HG02623 (cell line): ENCODE measurements around the gene KRT14.
"Not testable (repeated sequence)": the region's sequence is repeated elsewhere in the genome, so short reads cannot be mapped to it uniquely, and the experiment has no call there.

Experiments
- ATAC-seq: cut with Tn5 transposase; IDR thresholded peaks from one replicate; pipeline ENCODE4 v1.9.1; 2021; ENCODE audit warnings: moderate library complexity; ENCODE audit not compliant: unreplicated experiment

KRT14 gene

DNA sequence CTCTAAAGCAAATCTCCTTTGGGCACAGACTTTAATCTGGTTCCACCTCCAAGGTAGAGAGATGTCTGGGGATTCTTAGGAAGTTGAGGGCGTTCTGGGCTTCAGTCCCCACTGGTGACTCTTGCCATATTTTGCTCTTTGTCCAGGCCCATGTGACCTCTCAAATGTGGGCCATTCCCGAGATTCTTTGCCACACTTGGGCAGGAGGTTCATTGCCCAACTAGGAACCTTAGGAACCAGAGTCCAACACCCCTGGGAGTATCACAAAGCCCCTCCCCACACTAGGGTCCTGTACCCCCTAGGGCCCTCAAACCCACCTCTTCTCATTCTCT is 6.5 kb downstream of the KRT14 start:
- ATAC-seq: no peak

DNA sequence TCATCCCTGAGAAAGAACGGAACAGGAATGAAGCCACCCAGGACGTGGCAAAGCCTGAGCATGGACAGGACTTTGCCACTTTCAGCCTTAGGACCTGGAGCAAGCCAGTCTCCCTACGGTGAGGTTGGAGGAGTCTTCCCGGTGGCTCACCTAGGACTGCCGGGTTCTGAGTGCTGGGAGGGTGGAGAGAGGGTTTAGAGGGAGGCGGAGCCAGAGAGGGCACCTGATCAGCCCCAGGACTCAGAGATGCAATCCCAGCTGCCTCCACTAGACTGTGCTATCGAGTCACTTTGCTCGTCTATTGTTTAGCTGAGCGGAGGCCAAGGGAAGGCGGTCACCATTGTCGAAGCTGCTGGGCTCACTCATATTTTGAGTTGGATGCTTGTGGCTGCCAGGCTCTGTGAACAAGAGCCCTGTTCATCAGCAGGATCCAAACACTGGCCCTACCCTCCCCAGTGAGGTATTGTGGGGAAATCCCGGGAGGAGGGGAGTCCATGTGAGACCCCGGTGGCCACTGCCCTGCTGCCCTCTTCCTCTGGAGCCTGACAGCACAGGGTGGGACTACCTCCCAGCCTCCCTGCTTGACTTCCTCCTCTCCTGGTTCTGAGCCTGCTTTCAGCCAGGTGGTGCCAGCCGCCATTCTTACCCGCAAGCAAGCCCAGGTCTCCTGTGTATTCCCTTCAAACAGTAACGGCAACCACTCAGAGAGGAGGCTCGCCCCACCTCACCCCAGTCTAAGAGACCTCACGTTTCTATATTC is 7.0 kb downstream of the KRT14 start:
- no peak for ATAC-seq

DNA sequence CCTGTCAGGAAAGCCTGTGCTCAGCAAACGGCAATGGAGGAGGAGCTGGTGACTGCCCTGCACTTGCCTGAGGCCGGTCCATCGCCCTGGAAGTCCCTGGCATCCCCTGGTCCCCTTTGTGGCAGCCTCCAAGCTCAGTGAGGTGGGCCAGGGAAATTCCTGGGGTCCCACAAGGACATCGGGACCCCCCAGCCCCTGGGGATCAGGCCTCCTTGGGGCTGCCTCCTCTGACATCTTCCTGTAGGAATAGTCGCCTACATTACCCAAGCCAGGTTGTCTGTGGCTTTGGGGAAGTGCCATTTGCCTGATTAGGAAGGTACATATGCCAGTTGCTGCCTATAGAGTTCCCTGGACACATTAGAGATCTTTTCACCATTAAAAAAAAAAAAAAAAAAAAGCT is 7.7 kb downstream of the KRT14 start:
- no peak for ATAC-seq

DNA sequence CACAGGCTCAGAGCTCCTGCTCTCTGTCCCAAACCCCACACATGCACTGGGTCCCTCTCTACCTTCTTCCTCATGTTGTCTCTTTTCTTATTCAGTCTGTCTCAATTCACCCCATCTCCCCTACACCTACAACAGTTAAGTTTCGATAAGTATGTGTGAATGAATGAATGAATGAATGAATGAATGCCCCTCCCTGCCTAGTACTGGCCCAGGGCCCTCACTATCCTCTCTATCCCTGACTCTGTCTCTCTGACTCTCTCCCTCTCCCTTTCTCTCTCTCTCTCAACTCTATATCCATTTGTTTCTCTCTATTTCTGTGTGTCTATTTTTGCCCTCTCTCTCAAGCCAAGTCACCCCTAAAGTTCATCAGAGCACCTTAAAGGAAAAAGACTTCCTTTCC is 8.2 kb downstream of the KRT14 start:
- ATAC-seq: no peak

DNA sequence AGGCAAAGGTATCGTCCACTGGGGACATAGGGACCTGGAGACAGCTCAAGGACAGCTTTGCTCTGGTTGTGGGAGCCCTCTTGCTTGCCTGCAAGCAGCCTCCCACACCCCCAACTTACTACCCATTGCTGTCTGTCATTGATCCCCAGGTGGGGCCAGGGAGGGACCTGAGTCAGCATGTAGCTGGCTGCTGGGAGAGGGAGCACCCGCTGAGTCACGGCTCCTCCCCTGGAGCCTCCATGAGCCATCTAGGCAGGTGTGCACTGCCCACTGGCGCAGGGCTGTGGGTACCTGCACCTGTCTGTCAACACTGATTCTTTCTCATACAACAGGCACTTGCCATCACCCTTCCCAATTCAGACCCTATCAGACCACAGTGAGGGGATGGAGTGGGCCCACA is 10.0 kb downstream of the KRT14 start:
- ATAC-seq: not testable (repeated sequence)

DNA sequence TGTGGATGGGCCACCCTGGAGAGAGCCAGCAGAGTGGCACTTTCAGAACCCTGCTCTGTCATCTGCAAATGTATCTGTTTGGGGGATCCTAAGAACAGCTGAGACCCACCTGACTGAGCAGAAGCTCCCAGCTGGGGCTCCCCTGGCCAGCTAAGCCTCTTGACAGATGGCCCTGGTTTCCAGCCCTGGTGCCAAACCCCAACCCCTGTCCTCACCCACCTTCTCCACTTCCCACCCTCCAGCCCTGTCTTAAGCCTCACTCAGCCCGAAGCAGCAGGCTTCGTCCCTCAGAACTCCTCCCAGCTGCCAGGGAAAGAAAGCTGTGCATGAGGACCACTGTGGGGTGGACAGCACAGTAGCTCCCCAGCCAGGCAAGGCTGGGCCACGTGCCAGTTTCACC is 11.4 kb downstream of the KRT14 start:
- ATAC-seq: no peak

DNA sequence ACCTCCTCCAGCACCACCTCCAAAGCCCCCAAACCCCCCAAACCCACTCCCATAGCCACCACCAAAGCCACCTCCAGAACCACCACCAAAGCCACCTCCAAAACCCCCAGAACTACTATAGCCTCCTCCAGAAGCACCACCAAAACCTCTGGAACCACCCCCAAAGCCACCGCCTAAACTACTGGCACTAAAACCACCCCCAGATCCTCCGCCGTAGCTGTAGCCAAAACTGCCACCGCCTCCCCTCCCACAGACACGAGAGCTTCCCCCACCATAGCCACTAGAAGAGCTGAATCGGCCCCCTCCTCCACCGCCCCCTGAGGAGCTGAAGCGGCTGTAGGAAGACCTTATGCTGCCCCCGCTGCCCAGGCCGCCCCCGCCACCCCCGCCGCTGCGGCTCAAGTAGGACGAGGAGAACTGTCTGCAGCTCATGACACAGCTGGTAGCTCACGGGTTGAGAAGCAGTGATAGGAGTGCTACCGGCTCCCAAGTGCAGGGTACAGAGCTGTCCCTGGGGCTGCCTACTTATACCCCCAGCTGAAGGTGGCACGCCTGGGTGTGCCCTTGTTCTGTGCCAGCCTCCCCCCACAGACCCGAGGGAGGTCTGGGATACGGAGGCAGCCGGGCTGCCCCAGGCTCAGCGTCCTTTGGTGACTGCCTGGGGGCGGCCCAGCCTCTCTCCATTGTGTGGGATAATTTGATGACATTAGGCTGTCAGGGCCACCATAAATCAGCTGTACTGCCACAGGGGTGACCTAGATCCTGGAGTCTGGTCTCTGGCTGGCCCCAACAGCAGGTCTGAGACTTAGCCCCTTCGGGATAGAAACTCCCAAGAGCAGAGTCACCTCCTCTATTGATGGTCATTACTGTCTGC is 14.9 kb downstream of the KRT14 start, which contains the start of gene KRT9:
Gene KRT9 (minus strand): TSS at position 499 of the 874 bp plus-strand sequence. CDS start 67 bp downstream, at position 432.
- no peak for ATAC-seq

DNA sequence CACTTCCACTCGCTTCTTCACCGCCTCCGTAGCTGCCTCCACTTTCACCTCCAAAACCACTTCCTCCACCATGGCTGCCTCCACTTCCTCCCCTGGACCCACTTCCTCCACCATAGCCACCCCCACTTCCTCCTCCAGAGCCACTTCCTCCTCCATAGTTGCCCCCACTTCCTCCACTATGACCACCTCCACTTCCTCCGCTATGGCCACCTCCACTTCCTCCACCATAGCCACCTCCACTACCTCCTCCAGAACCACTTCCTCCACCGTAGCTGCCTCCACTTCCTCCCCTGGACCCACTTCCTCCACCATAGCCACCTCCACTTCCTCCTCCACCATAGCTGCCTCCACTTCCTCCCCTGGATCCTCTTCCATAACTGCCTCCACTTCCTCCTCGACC is 19.4 kb downstream of the KRT14 start:
- no peak for ATAC-seq

DNA sequence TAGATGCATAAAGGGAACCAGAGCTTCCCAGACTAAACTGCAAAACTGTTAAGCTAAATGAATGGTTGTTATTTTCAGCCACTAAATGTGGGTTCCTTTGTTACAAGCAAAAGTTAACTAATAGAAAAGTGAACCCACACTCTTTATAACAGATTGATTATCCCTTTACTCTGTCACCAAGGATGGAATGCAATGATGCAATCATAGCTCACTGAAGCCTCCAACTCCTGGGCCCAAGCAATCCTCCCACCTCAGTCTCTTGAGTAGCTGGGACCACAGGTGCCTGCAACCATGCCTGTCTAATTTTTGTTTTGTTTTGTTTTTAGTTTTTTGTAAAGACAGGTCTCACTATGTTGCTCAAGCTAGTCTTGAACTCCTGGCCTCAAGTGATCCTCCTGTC is 21.4 kb downstream of the KRT14 start:
- ATAC-seq: no peak

DNA sequence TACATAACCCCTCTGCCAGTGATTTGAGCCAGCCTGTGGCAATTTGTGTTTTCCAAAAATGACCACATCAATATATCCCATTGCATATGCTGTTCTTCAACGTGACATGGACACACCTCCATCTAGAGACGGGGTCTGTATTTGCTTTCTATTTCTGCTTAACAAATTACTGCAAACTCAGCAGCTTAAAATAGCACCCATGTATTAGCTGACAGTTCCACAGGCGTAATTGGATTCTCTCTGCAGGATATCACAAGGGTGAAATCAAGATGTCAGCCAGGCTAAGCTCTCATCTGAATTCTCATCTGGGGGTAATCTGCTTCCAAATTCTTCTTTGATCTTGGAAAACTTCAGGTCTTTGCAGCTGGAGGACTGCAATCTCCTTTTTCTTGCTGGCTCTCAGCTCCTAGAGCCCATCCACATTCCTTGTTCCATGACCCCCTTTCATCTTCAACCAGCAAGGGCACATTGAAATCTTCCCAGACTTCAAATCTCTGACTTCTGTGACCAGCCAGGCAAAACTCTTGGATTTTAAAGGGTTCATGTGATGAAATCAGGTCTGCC is 23.0 kb downstream of the KRT14 start:
- no peak for ATAC-seq

DNA sequence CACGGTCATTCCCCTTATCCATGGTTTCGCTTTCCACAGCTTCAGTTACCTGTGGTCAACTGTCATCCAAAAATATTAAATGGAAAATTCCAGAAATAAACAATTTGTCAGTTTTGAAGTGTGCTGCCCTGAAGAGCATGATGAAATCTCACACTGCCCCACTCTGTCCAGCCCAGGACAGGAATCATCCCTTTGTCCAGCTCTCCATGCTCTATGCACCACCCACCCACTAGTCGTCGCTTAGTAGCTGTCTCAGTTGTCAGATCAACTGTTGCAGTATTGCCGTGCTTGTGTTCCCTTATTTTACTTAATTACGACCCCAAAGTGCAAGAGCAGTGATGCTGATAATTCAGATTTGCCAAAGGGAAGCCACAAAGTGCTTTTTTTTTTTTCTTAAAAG is 25.1 kb downstream of the KRT14 start:
- ATAC-seq: no peak

DNA sequence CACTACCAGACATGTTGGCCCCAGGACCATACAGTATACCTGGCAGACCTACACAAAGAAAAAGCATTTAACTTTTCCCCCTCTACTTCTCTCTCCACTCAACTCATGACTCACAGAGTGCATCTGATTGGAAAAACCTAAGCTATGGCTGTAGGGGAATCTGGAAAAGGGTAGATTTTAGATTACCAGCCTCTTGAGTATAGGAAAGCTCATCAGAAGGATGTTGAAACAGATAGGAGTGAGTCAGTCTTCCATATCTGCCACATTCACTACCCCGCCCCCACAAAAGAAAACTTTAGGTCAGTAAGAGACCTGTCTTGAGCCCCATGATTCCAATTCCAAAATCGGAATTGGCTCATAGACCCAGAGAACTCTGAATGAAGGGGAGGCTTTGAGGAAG is 27.1 kb downstream of the KRT14 start:
- no peak for ATAC-seq

DNA sequence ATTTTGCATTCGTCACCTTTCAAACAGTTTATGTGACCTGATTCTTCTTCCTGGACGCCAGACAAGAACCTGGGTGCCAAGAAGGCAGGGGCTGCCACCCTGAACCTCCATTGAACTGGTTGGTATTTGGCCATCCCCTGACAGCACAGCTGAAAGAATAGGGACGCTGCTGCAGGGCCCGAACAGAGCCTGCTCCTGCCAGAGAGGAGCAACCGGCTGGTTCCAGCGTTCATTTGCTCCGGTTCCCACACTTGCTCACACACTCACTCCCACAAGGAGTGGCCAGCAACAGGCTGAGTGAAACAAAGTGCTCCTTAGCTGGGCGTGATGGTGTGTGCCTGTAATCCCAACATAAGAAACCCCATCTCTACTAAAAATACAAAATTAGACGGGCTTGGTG is 29.8 kb downstream of the KRT14 start:
- no peak for ATAC-seq

DNA sequence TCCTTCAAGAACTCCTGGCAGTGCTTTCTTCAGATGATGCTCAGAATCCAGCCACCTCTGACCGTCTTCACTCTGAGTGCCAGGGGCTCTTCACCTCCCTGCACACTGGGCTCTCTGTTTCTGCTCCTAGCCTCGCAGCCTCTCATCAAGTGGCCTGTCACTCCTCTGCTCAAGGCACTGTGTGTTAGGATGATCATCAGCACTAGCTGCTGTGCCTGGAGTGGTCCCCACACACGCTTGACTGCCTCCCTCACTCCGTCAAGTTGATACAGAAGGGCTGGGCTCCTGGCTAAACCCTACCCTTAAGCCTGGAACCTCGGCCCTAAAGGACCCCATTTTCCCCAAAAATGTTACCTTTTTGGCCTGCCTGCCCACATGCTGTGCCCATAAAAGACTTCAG is 30.4 kb downstream of the KRT14 start:
- ATAC-seq: no peak

DNA sequence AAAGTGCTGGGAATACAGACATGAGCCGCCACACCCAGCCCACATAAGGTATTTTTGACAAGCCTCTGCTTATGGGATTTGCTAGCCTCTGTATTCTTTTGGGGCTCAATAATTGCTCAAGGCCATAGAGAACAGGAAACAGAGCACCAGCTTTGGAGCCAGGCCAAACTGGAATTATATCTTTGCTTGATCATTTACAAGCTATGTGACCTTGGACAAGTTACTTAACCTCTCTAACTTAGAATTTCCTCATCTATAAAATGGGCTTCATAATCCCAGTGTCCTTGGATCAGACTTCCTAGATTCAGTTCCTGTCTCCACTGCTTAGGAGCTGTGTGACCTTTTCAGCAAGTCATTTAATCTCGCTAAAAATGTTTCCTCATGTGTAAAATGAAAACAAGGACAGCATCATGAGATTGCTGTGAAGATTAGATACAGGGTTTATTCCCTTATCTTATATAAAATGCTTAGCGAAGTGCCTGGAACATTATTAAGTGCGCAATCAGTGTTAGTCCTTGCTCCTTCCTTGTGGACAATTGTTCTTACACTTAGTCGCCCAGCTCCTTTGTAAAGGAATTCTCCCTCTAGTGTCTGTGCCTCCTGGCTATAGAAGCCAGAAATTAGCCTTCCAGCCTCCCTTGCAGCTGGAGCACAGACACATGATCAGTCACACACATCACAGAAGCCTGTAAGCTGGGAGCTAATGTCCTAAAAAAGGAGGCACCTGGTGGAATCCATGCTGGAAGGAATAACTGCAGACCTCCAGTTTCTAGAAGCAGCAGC is 31.4 kb downstream of the KRT14 start:
- ATAC-seq: no peak

DNA sequence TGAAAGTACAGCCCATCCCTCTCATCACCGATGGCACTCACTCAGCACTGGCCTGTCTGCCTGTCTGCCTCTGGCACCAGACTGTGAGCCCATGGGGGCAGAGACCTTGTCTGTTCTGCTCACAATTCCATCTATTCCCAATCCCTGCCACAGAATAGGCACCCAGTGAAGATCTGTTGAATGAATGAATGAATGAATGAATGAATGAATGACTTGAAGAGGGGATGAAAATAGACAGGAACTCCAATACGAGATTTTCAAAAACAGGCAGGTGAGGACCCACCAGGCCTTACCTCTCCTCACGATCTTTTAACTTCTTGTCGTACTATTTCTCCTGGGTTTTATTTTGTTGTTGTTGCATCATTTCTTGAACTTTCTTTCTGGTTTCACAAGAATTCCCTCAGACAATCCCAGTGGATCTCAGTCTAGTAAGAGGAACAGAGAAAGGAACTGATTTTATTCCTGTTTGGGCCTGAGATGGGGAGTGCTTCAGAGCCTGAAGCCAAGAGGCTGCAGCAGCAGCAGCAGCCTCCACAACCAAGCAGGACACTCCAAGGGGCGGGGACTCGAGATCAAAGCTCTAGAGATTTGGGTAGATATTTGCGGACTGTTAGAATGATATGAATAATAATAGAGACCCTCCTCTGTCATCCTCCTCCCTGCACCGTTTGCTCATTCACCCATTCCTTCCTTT is 32.6 kb downstream of the KRT14 start:
- no peak for ATAC-seq

DNA sequence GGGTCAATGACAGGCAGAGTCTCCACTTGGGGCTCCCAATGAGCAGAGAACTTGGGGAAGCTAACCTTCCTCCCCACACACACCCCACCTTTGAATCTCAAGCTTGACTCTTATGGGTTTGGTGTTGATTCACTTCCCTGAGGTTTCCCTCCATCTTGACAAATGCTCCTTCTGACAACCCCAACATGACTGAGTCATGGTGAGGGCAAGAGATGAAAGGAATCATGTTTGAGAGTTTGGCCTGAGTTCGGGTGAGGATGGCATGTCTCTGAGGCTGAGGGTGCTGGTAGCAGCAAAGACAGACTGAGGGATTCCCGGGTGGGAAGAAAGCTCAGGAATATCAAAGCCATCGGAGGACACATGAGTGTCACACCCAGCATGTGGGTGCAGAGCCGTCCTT is 33.5 kb downstream of the KRT14 start:
- ATAC-seq: no peak

DNA sequence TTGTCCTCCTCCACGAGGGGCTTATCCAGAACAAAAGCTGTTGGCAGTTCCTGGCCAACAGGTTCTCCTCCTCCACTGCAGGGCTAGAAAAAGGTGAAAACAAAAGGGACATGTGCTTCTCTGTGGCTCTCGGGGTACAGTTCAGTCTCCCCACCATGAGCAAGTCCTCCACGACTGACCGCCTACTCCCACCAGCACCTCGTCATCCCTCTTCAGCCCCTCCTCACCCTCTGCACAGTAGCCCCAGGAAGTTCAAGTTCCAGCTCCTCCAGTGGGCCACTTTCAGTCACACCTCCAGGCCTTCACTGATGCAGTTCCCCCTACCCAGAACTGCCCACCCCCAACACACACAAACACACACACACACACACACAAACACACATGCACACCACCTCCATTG is 34.2 kb downstream of the KRT14 start:
- ATAC-seq: no peak

DNA sequence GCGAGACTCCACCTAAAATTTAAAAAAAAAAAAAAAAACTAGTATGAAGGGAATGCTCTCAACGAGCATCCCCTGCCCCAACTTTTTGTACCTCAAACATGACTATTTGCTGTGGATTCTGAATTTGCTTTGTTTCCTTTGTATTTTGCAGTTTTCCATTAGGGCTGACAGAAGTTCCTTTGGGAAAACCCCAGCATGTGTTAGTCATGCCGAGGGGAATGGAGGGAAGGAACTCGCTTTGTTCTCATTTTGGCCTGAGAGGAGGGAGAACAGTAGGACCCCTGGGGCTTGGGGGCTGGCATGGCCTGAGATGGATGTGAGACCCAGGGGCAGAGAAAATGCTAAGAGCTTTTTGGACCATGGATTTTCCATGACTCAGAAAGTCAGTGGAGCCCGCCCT is 35.3 kb downstream of the KRT14 start:
- ATAC-seq: no peak

DNA sequence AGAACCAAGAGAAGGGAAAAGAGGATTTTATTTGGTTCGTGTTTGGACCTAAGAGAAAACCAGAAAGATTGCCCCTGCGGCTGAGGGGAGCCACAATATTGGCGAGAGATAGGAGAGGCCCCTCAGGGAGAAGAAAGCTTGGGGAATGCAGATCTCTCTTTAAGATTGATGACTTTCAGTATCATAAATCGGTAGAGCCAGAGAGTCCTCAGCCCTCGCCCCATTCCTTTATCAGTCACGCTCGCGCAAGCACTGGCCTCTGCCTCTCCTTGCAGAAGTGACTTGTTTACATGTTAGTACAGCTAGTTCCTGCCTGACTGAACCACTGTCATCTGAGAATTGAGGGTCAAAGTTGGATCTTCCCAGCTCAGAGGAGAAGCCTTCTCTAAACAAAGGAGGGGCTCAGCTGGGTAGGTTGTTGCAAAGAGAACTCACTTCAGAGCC is 37.1 kb downstream of the KRT14 start:
- no peak for ATAC-seq
